ENCODE results near the gene ZNF646.
"Not testable (repeated sequence)": the region's sequence is repeated elsewhere in the genome, so short reads cannot be mapped to it uniquely, and the experiment has no call there.

Gene ZNF646

GRCh38 chr16:31094424-31095120, 20.4 kb downstream of the ZNF646 start, which contains the start of gene VKORC1:
Gene VKORC1 (minus strand): TSS chr16:31094797. CDS start chr16:31094729, 68 bp downstream.
- TF ChIP-seq CTCF (IDR thresholded peaks at IDR 0.05; ENCODE audit: borderline replicate concordance, insufficient read depth, low read depth, low read length), result no peak

GRCh38 chr16:31099860-31100638, 25.8 kb downstream of the ZNF646 start:
- H3K4me3 ChIP-seq (ENCODE audit: low read depth, low read length), result no peak overlapping the region
- TF ChIP-seq CTCF (IDR thresholded peaks at IDR 0.05; ENCODE audit: borderline replicate concordance, insufficient read depth, low read depth, low read length), result no peak

More at GRCh38 chr16:31094424-31095120, 20.4 kb downstream of the ZNF646 start, which contains the start of gene VKORC1:
- peak within 1 kb of the TSS; percentile 65 for H3K4me3 ChIP-seq (ENCODE audit: low read depth, low read length)

- H3K4me3 ChIP-seq (ENCODE audit: low read depth, low read length), result not testable (repeated sequence)
Observed at GRCh38 chr16:31100876-31101641, 26.8 kb downstream of the ZNF646 start.

GRCh38 chr16:31105677-31106213, 31.5 kb downstream of the ZNF646 start:
- peak; percentile 87 for TF ChIP-seq CTCF (IDR thresholded peaks at IDR 0.05; ENCODE audit: borderline replicate concordance, insufficient read depth, low read depth, low read length)
- H3K4me3 ChIP-seq (ENCODE audit: low read depth, low read length), result no peak overlapping the region

- H3K4me3 ChIP-seq (ENCODE audit: low read depth, low read length), result no peak overlapping the region
- no peak for TF ChIP-seq CTCF (IDR thresholded peaks at IDR 0.05; ENCODE audit: borderline replicate concordance, insufficient read depth, low read depth, low read length)
Observed at GRCh38 chr16:31106509-31107464, 32.6 kb downstream of the ZNF646 start.

- no peak for TF ChIP-seq CTCF (IDR thresholded peaks at IDR 0.05; ENCODE audit: borderline replicate concordance, insufficient read depth, low read depth, low read length)
- H3K4me3 ChIP-seq (ENCODE audit: low read depth, low read length), result no peak overlapping the region
Observed at GRCh38 chr16:31107465-31107867, 33.2 kb downstream of the ZNF646 start.
